Stimulated activated CD4-positive, alpha-beta T cell treated with anti-CD3 and anti-CD28 coated beads, Interleukin-2, amount 100 ng/mL, for 24 hours (primary cell): ENCODE measurements around the gene RAI2.

Source experiments
- DNase-seq, 2 donors: peaks; one replicate each; pipeline ENCODE4 v3.0.0-alpha.2; 2020

Gene RAI2

DNA sequence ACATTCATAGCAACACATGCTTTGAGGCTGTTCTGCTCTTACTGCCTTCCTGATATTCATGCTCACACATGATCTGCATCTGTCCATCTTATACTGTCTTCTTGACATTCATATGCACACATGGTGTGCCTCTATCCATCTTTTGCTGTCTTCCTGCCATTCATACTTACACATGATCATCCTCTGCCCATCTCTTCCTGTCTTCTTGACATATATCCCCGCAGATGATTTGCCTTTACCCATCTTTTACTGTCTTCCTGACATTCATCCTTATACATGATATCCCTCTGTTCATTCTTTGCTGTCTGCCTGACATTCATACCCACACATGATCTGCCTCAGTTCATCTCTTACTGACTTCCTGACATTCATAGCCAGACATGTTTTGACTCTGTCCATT is 87.0 kb downstream of the RAI2 start:
- no peak for DNase-seq

DNA sequence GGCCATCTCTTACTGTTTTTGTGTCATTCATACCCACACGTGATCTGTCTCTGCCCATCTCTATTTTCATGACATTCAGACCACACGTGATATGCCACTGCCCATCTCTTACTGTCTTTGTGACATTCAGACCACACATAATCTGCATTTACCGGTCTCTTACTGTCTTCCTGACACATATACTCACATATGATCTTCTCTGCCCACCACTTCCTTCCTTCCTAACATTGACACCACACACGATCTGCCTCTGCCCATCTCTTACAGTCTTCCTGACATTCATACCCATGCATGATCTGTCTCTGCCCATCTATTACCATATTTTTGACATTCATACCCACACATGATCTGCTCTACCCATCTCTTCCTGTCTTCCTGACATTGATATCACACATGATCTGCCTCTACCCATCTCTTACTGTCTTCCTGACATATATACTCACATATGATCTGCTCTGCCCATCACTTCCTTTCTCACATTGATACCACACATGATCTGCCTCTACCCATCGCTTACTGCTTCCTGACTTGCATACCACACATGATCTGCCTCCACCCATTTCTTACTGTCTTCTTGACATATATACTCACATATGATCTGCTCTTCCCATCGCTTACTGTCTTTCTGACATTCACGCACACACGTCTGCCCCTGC is 87.7 kb downstream of the RAI2 start:
- DNase-seq: no peak

DNA sequence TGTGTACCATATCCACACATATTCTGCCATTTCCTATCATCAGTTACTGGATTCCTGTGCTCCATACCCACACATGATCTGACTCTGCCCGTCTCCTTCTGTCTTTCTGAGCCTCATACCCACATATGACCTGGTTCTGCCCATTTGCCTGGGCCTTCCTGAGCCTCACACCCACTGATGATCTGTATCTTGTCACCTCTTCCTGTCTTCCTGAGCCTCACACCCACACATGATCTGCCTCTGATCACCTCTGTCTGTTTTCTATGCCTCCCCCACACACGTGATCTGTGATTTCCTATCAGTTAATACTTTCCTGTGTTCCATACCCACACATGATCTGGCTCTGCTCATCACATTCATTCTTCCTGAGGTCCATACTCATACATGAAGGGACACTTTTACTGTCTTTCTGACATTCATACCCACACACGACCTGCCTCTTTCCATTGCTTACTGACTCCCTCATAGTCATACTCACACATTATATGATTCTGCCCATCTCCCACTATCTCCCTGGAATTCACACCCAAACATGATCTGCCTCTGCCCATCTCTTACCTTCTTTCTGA is 91.3 kb downstream of the RAI2 start:
- no peak for DNase-seq

DNA sequence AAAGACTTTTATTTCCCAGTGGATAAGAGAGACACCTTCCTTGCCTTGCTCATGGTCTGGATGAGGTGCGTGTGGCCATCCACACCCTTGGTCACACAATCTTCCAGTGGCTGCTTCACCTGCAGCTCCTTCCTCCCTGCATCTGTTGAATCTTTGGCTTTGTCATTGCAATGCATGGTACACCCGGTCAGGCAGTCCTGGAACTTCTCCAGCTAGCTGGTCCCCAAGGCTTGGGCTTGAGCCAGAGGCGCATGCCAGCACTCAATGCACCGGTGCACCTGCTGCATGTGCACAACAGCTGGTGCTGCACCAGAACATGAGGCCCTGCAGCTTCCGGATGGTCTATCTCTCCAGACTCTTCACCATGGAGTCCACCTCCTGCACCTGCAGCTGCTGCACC is 92.1 kb downstream of the RAI2 start:
- DNase-seq: no peak

DNA sequence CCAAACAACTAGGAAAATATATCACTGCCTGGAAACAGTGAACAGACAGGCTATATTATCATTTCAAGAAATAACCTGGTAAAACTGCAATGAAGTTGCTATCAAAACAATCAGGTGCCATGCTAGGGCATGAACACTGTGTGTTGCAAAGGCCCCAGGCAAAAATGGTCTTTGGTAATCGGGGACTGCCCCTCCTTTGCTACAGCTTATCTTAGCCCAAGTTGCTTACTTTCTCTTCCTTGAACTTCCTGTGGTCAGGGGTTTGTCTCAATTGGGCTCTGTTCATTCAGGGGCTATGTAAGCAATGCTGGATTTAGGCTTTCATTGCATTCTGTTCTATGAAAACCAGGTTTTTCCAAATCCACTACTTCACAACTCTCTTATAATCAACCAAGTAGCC is 93.4 kb downstream of the RAI2 start:
- DNase-seq: no peak

DNA sequence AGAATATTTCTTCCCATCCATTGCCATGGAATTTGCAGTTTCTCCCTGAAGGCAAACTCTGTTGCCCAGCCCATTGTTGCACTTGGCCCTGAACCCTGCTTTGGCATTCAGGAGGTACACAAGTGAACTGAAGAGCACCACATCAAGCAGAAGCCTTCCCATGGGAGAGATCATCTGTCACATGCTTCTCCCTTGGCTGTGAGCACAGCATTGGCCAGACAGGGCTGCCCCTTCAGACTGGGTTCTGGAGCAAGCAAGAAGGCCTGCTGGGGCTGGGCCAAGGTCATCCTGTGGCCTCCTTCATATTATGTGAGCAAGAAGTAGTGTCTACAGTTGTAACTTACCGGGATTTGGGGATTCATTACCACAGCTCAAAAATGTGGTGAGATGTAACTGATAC is 101.1 kb downstream of the RAI2 start:
- no peak for DNase-seq

DNA sequence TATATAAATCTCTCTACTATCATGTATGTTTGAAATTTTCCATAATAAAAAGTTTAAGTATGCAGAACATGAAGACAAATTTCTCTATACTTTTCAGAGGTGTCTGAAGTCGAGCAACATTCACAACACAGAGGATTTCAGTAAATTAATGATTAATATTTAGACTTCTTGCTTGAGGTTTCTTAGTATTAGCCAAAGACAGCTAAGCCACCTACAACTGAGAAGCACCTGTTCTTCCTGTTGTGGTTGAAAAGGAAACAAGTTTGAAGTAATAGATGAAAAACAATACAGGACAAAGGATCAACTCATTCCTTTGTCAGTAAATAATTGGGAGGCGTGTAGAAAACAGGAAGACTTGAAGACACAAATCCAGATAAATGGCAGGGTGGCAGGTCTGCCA is 102.7 kb downstream of the RAI2 start:
- no peak for DNase-seq

DNA sequence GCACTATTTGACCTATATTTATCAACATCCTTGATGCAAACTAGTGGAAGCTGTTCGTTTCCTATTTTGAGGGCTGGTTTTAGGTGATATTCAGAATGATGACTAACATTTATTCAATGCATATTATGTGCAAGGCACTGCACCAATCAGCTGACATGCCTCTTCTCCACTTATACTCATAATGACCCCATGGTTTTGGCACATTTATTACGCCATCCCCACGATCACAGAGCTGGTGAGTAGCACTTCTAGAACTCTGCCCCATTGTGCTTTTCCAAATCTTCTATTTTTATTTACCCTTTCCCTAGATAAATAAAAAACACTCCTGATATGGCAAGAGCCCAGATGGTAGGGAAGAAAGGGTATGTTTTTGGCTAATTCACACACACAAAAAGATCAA is 110.7 kb downstream of the RAI2 start:
- no peak for DNase-seq
